ENCODE results near the gene TANK. TPM values are rescaled to one million over a fixed set of nuclear protein-coding genes. Genes with fewer than 3 reads are reported as not detected.

Gene TANK
- total and polyA plus RNA-seq, 2 of the 13 experiments (the other 11 are each of a cell fraction or from before 2014, with no cell fraction given): 66.9 to 96.1 TPM

GRCh38 chr2:161257123-161257952 is 97.1 kb downstream of the TANK start (continued):
- TF ChIP-seq ARID5B (CRISPR knock-in tag; IDR thresholded peaks at IDR 0.05): peak; percentile 20; the same call in 1 of the 2 replicates
- peak; percentile 27; the same call in 1 of the 2 replicates for TF ChIP-seq PAXIP1 (CRISPR knock-in tag; conservative IDR thresholded peaks at IDR 0.05)
- no peak for TF ChIP-seq CREB1 (IDR thresholded peaks at IDR 0.05)
- no peak for TF ChIP-seq CREB1 (CRISPR knock-in tag; IDR thresholded peaks at IDR 0.05)
- TF ChIP-seq ZNF724P (CRISPR knock-in tag; IDR thresholded peaks at IDR 0.05; ENCODE audit: borderline replicate concordance): no peak
- no peak for TF ChIP-seq DDIT3 (CRISPR knock-in tag; IDR thresholded peaks at IDR 0.05)
- peak; percentile 79; the same call in 1 of the 2 replicates for TF ChIP-seq ZBED4 (CRISPR knock-in tag; IDR thresholded peaks at IDR 0.05; ENCODE audit: borderline replicate concordance)
- TF ChIP-seq HNF4G (IDR thresholded peaks at IDR 0.05; ENCODE audit: borderline replicate concordance, low read depth, low read length): 0 out of 2 replicates have a peak, but pooled peaks have one; percentile 38
- TF ChIP-seq HNF4G (CRISPR knock-in tag; IDR thresholded peaks at IDR 0.05; ENCODE audit: borderline replicate concordance, low read depth): no peak
- TF ChIP-seq ZNF775 (CRISPR knock-in tag; IDR thresholded peaks at IDR 0.05; ENCODE audit: borderline replicate concordance): no peak

Data from HepG2 (cell line).